ENCODE measurements around the gene SYNE2.
"Not testable (repeated sequence)": the region's sequence is repeated elsewhere in the genome, so short reads cannot be mapped to it uniquely, and the experiment has no call there.

The SYNE2 gene

DNA sequence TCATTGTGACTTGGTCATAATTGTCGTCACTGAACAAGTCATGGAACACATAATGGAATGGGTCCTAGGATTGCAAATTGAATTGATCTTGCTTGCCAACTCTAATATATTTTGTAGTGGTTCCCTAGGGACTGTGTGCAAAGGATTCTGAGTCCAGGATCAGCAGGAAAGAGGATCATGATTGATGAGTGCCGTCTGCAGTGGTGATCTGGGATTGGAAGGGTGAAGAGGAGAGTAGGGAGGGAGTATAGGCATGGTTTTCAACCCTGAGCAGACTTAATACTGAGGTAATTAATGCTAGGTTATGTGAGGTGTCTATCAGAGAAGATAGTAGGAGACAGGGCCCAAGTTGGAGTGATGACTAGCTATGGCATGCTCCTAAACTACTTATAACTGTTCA, 272.5 kb downstream of the SYNE2 start:
- DNase-seq (ENCODE audit: low read depth in 2 of 2) = no peak

DNA sequence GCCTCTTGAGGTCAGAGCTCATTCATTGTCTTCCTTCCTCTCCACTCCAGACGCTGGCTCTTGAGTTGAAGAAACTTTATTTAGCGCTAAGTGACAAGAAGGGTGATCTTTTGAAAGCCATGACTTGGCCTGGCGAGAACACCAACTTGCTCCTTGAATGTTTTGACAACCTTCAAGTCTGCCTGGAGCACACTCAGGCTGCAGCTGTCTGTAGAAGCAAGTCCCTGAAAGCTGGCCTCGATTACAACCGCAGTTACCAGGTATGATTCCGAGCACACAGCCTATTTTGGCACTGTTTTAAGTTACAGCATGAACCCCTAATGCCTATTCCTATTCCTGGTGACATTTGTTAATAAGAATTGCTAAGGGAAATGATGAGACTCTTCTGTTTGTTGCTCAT, 273.7 kb downstream of the SYNE2 start:
- DNase-seq (ENCODE audit: low read depth in 2 of 2) = no peak

DNA sequence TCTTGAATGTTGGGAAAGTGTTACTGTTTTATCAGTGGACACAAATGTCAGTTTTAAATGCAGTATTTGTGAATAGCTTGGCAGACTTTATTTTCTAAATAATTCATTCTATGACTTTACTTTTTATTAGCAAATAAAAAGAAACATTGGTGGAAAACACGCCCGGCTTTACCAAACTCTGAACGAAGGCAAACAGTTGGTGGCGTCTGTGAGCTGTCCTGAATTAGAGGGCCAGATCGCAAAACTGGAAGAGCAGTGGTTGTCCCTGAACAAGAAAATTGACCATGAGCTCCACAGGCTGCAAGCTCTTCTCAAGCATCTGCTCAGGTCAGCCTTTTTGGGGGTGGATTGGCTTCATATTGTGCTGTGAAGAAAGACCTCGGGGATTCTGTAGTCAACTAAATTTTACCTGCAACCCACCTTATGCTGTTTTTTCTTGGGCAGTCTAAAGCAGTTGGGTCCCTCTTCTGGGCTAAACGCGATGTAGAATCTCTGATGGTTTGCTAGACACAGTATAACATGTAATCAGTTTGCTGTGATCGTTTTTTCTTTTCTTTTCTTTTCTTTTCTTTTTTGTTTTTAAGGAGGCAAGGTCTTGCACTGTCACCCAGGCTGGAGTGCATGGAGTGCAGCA, 285.0 kb downstream of the SYNE2 start:
- DNase-seq (ENCODE audit: low read depth in 2 of 2) = no peak

GRCh38 chr14:64147126-64147790, 294.5 kb downstream of the SYNE2 start:
- DNase-seq (ENCODE audit: low read depth in 2 of 2) = no peak

DNA sequence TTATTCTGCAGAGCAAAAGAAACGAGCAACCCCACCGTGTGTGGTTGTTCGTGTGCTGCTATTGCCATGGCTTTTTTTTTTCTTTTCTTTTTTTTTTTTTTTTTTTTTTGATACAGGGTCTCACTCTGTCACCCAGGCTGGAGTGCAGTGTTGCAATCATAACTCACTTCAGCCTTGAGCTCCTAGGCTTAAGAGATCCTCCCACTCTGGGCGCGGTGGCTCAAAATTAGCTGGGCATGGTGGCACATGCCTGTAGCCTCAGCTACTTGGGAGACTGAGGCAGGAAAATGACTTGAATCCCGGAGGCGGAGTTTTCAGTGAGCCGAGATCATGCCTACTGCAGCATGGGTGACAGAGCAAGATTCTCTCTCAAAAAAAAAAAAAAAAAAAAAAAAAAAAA, 297.1 kb downstream of the SYNE2 start:
- DNase-seq (ENCODE audit: low read depth in 2 of 2) = no peak

DNA sequence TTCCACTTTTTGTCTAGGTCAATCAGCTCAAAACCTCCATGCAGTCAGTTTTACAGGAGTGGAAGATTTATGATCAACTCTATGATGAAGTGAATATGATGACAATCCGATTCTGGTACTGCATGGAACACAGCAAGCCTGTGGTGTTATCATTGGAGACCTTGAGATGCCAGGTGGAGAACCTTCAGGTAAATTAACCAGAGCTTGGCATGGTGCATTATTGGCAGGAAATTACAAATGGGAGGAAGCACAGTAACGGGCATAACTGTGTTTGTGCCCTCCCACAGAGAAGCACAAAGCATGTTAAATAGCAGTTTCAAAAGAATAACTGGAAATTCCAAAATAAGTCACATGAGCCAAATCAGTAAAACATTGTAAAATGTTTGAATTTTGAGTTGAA, 305.8 kb downstream of the SYNE2 start:
- no peak for DNase-seq (ENCODE audit: low read depth in 2 of 2)

DNA sequence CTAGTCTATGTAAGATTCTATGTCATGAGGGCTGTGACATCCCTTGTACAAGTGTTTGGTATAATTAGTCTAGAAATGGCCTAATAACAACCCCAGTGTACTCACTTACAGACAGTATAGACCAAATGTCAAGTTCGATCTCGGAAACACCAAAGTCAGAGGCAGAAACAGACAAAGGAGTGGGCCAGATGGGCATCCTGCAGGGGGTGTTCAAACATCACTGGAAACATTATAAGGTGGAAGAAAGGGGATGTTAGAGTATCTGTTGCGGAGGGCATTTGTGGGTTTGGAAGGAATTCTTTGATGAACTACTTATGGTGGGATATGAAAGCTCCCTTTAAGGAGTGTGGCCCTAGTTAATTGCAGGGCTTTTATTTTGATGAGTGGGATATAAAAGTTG, 306.8 kb downstream of the SYNE2 start:
- no peak for DNase-seq (ENCODE audit: low read depth in 2 of 2)

DNA sequence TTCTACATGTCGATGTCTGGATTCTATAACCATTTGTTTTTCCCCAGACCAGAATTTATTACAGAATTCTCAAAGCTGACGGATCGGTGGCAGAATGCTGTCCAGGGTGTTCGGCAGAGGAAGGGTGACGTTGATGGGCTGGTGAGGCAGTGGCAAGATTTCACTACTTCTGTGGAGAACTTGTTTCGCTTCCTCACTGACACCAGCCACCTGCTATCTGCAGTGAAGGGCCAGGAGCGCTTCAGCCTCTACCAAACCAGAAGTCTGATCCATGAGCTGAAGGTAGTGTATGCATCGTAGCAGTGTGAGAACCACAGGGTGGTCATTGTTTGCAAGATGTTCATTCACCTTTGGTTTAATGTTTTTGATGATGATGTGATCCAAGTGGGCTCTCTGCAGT, 317.4 kb downstream of the SYNE2 start:
- DNase-seq (ENCODE audit: low read depth in 2 of 2) = no peak

GRCh38 chr14:64174922-64175782, 322.3 kb downstream of the SYNE2 start:
- no peak for DNase-seq (ENCODE audit: low read depth in 2 of 2)

DNA sequence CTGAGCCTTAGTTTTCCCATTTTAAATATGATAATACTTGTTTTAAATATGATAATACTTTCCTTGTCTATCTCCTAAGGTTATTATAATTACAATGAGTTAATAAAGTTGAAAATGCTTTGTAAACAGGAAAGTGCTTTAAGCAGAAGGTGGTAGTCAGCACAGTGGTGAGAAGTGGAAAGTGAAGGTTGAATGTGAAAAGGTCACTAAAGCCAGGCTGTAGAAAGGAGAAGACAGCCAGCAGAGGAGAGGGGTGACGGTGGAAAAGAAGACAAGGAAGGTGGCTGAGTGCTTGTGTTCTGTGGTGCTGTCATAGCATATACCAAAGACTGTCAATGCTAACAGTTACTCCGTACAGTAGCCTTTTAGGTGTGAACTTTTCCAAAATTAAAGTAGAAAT, 323.5 kb downstream of the SYNE2 start:
- no peak for DNase-seq (ENCODE audit: low read depth in 2 of 2)

DNA sequence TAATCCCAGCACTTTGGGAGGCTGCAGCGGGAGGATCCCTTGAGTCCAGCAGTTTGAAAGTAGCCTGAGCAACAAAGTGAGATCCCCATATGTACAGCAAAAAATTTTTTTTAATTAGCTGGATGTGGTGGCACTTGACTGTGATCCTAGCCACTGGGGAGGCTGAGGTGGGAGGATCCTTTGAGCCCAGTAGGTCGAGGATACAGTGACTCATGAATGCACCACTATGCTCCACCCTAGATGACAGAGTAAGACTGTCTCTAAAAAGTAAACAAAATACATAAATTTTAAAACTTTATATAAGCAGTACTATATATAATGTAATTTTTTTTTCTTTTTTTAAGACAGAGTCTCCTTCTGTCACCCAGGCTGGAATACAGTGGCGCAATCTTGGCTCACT, 326.0 kb downstream of the SYNE2 start:
- DNase-seq (ENCODE audit: low read depth in 2 of 2) = no peak

GRCh38 chr14:64182908-64183307, 330.1 kb downstream of the SYNE2 start:
- DNase-seq (ENCODE audit: low read depth in 2 of 2) = not testable (repeated sequence)

GRCh38 chr14:64184103-64184729, 331.4 kb downstream of the SYNE2 start:
- no peak for DNase-seq (ENCODE audit: low read depth in 2 of 2)

DNA sequence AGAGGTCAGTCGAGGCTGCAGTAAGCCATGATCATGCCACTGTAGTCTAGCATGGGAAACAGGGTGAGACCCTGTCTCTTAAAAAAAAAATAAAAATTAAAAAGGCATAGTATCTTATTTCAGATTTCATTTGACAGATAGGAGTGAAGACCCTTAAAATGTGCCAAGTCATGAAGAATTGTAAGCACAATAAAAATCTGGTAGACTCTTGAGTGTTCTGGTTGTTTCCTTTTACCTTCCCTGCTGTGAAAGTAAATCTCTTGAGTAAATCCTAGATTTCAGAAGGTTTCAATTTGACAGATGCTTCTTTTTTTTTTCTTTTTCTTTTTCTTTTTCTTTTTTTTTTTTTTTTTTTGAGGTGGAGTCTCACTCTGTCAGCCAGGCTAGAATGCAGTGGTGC, 332.4 kb downstream of the SYNE2 start:
- no peak for DNase-seq (ENCODE audit: low read depth in 2 of 2)

DNA sequence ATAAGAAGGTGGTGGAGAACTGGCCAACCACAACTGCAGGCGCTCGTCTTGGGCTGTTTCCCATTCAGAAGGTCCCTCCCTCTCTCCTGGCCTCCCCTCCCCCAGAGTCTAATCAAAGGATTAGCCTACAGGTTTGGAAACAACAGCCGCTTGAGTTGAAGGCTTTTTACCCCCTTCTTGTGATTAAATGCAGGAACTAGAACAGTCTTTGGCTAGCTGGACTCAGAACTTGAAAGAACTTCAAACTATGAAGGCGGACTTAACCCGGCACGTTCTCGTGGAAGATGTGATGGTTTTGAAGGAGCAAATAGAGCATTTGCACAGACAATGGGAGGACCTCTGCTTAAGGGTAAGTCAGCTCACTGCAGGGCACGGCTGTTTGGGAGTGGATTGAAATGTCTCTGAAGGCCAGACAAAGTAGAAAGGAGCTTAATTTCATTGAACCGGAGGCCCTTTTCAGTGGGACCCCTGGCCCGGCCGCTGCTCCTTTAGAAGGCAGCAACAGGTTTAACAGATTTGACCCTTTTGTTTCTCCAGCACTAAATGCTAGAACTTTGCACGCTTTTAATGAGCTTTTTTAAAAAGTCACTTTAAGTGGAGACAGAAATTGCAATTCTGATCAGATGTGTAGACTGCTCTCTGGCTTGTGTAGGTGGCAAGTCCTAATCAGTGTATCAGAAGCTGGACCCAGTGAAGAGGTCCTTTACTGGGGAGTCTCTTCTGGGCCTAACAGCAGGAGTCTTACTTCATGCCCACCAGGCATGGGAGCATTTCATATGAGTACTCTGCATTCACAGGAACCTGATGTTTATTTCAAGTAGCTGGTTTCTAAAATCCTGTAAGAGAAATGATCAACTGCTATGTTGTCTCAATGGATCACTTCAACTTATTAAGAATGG, 333.7 kb downstream of the SYNE2 start:
- DNase-seq (ENCODE audit: low read depth in 2 of 2) = no peak

- no peak for DNase-seq (ENCODE audit: low read depth in 2 of 2)
These were observed 334.5 kb downstream of the SYNE2 start for GRCh38 chr14:64187331-64187730.

GRCh38 chr14:64190974-64191502, 338.2 kb downstream of the SYNE2 start:
- no peak for DNase-seq (ENCODE audit: low read depth in 2 of 2)

- DNase-seq (ENCODE audit: low read depth in 2 of 2) = no peak
These were observed 339.0 kb downstream of the SYNE2 start for GRCh38 chr14:64191756-64192155.

DNA sequence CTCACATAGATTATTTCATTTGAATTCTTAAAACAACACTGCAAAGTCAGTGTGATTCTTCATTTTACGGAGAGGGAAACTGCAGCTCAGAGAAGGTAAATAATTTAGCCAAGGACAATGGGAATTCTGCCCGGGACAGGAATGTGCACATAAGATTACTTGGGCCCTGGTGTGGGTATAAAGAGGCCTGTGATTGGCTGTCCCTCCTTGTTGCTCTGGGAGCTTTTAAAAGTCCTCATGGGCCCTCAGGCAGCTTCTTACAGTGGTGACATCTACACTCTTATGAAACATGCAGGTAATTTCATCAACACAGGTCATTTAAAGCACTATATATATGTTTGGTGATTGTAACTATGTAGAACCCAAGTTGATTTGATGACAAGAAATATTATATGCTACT, 341.0 kb downstream of the SYNE2 start:
- no peak for DNase-seq (ENCODE audit: low read depth in 2 of 2)

GRCh38 chr14:64194404-64194803, 341.6 kb downstream of the SYNE2 start:
- DNase-seq (ENCODE audit: low read depth in 2 of 2) = no peak

- DNase-seq (ENCODE audit: low read depth in 2 of 2) = no peak
These were observed 342.4 kb downstream of the SYNE2 start for GRCh38 chr14:64195199-64195598.
